Measurements from ENCODE around the gene POC1A.

POC1A gene

DNA sequence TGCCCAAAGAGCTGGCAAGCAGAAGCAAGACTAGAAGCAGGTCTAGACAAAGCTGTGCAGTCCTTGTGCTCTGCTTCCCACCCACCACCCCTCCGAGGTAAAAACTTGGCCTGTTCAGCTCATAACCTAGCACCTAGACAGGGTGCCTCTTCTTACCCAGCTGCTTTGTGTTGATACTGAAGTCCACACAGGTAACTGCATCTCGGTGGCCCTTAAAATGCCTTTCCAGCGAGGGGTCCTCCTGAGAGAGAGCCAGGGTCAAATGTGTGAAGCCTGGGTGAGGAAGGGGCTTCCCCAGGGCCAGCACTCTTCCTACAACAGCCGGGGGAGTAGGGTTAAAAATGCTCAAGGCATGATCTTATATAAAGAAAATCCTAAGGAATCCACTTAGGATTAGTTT lies 3.4 kb downstream of the POC1A start:
- DNase-seq, result no peak

DNA sequence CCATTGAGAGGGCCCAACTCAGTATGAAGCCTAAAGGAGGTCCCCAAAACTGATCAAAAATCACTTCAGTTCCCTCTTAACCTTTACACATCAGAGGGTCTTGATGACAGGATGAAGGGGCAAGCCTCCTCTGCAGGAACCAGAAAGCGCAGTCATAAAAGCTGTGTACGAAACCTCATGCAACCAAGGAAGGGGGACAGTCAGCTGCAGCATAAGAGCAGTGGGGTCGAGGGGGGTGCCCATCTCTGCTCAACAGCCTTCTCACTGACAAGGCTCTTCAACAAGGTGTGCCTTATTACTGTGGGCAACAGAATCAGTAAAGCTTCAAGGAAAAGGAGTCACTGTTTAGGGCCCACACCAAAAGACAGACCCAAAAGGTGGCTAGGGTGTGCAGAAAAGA lies 3.9 kb downstream of the POC1A start:
- no peak for DNase-seq

DNA sequence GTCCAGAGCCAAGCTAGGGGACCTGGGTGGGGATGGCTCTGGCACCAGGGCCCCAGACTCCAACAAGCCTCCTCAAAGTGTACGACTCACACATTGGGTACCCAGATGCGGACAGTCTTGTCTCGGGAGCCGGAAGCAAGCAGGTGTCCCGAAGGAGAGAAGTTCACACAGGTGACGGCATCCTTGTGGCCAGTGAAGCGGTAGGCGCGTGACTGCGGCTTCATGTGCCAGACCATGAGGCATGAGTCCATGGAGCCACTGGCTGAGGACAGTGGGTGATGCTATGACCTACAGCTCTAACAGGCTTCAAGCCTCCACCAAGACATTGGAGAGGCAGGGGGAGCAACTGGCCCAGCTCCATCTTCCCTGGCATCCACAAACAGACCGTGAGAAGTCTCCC lies 4.5 kb downstream of the POC1A start:
- no peak for DNase-seq

DNA sequence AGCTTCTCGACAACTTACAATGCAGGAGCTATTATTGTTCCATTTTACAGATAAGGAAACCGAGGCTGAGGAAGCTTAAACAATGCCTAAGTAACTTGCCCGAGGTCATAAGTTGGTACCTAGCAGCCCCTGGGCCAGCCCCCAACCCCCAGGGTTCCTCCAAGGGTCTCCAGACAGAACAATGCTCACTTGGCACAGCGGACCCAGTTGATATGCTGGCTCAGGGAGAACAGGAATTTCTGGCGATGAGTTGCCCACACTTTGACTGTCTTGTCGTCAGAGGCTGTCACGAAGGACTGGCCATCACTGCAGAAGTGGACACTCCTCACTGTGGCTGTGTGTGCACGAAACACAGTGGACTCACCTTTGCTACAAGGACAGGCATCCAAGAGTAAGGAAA lies 5.2 kb downstream of the POC1A start:
- no peak for DNase-seq

DNA sequence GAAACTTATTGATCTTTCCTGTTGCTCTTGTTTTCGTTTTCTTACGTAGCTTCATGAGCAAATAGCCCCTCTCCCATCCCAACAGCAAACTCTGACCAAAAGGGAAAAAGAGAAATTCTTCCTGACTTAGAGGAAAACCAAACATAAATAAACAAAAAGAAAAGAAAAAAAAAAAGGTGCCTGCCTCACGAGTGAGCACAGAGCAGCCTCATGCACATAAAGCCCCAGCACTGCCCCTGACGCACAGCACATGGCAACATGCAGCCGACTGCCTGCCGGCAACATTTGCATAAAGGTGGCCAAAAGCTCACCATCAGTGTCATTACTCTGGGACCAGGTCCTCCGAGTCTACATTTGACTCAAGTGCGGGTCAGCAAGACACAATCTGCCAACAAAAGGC lies 6.4 kb downstream of the POC1A start:
- no peak for DNase-seq

DNA sequence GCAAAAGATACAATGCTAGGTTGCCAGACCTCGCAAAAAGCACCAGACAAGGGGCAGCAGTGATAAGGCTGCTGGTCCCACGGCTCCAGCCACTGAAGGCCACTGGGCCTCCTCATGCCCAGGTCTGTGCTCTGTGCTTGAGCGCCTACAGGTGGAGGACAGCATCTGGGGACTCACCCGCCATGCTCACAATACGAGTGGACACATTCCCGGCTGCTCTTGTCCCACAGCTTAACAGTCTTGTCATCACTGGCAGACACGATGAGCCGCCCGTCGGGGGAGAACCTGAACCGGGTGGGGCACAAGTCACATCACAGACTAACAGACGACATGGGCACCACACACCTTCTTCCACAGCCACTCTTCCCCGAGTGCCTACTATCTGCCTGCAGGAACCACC lies 7.4 kb downstream of the POC1A start:
- no peak for DNase-seq

DNA sequence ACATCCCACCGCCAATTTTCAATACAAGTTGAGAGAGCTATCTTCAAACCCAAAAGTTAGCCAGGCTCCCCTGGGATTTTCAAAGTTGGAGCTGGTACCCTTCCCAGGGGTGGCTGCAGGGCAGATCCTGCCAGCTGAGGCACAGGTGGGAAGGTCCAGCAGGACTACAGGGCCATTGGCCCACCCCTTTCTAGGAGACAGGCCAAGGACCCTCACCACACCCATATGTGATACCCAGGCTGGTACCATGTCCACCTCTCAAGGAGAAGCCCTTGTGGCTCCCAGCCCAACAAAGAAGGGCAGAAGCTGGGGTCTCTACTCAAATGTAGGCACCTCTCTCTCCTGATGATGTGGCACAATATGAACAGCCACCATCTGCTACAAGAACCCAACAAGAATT lies 8.0 kb downstream of the POC1A start:
- no peak for DNase-seq

DNA sequence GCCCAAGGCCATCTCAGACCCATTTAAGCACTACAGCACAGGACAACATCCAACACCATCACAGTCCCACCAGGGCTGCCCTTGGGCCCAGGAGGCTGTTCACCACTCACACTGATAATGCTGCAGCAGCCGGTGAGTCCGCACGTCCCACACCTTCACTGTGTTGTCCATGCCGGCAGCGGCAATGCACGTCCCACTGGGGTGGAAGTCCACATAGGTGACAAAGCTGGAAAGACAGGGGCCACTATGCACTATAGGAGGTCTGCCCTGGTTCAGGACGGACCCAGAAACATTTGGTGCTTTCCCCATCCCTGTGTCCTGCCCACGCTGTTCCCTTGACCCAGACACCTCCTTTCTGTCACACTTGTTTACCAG lies 8.5 kb downstream of the POC1A start:
- no peak for DNase-seq

DNA sequence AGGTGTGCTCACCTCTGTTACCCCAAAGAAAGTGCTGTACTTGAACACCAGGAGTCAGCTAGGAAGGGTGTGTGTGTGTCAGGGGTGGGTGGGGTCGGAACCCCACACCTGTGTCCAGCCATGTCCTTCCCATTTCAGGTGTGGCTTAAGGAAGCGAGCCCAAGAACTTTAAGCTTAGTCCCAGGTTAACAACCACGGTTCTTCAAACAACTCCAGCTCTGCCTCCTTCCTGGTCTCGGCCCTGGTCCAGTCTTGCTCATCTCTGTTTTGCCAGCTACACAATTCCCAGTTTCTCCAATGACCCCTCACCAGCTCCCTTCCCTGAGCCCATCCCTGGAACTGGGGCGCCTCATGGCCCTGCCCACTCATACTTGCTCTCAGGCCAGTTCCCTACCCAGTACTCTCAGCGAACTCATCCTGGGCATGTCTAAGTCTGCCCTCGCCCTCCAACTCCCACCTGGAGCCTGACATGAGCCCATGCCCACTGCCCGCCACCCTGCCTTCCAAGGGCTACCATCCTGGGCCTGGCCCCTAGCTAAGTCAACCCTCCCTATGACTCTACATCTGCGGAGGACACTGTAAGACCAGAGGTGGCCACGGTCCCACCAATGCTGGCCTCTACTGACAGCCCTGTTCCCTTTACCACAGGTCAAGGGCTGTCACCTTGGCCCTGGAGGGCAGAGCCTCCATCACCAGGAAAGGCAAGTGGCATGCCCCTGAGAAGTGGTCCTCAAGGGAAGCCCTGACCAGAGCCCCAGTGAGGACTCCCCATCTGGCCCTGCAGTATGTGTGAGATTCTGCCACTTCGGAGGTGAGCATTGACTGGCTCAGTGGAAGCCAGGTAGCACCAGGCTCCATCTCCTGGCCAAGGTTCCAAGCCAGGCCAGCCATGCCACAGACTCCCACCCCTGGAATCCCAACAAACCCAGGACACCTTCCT lies 9.2 kb downstream of the POC1A start:
- no peak for DNase-seq

DNA sequence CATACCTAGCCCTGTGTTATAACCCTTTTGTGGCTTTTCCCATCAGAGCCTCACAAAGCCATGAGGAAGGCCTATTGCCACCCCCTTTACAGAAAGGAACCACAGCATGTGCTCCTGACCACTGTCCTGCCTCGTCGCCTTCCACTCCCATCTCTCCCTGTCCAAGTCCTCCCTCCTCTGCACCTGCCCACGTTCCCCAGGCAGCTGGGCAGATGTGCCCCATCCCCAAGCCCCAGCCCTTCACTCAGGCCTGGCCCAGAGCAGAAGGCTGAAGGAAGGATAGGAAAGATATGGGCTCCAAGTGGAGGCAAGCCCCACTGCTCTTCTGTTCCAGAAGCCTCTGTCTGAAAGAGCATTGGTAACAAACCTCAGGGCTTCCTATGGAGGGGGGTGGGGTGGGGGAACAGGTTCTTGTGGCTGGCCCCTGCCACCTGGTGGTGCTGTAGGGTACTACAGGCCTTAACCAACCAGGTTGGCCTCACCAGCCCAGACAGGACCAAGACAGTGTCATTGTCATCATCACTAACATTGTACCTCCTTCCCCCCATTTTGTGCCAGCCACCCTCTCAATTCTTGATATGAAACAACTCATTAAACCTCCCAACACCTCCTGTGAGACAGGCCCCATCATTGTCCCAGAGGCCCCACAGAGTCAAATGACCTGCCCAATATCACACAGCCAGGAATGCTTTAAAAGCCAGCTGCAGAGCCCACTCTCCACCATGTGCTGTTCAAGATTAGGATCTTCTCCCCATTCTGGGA lies 10.0 kb downstream of the POC1A start:
- DNase-seq, result peak; percentile 70

DNA sequence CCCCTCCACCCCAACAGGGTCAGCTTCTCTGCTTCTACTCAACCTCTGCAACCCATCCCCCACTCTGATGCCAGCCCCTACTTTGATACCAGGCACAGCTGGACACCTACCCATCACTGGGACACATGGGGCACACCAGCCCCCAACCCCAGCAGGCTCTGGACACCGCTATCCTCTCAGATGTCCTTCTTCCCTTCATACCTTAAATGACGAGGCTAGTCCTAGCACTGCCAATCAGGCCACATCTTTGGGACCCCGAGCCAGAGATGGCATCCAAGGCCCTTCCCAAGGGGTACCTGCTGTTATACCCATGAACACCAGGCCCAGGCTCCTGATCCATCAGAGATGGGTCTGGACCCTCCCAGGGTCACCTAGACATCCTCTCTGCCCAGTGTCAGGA lies 10.6 kb downstream of the POC1A start:
- DNase-seq, result no peak

DNA sequence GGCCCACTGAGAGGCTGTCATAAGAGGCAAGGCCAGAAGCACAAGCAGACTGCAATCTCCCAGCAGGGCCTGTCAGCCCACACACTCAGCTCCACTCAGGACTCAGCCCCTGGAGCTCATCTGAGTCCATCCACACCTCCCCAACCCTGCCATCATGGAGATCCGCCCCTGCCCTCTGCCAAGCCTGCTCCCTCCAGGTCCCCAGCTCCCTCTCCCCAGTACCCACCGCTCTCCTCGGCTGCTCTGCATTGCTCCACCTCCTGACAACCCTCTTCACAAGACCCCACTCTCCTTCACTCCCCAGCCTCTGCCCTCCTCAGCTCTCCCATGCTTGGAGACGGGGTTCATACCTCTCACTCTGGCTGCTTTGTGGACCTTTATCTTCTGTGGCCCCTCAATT lies 11.1 kb downstream of the POC1A start:
- DNase-seq, result no peak

DNA sequence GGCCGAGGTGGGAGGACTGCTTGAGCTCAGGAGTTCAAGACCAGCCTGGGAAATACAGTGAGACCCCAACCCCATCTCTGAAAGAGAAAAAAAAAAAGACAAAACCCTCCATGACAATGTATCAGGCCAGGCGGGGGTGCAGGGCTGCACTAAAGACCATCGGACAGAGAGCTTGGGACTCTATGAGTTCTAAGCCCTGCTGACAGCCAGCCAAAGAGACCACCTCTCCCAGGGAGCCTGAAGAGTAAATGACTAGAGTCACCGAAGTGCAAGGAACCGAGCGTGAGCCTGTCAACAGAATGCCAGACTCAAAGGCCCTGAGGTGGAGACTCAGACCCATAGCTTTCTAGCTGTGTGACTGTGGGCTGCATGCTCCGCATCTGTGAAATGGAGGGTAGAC lies 12.5 kb downstream of the POC1A start:
- DNase-seq, result no peak

DNA sequence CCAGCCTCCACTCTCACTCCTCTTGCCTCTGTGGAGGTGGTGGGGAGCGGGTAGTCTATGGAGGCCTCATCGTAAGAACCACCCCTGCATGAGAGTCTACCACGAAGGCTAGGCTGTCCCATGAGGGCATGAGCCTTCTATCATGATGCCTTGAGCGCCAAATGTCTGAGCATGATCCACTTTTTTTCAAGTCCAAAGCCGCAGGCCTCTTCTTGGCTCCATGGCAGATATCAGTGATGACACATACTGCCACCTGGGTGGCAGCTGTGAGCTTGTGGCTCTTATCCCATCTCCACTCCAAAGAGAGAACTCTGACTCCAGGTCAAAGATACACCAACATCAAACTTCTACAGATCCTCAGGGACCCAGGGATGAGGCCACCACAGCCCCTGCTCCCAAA lies 13.5 kb downstream of the POC1A start:
- DNase-seq, result no peak

DNA sequence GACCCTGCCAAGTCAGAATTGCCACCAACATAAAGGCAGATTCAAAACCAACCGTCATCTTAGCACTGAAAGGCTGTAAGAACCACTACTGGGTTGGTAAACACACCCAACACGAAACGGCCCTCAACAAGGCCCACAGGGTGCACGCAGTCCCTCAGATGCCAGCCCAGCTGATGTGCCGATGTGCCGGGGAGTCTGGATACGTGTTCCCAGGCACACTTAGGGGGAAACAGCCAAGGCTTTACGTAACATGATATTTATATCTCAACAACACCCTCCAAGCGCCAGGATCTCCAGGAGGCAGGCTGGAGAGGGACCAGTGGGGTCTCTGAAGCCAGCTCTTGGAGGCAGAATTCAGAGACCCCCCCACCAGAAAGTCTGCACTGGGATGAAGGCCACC lies 14.2 kb downstream of the POC1A start:
- DNase-seq, result no peak

DNA sequence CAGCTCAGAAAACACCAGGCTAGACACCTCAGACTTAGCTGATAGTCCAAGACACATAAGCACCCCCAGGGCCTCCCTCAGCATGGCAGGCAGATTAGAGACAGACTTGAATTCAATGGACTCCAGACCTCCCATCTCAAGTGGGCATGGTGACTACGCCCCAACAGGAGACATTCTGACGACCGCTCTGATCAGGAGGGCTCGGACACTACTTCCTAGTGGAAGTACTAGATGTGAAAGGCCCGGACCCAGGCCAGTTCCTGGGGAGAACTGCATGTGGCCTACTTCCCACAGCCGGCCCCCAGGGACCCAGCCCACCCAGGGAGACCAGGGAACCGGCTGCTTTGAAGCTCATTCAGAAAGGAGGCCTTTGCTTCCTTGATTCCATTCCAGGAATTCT lies 16.9 kb downstream of the POC1A start:
- DNase-seq, result no peak

DNA sequence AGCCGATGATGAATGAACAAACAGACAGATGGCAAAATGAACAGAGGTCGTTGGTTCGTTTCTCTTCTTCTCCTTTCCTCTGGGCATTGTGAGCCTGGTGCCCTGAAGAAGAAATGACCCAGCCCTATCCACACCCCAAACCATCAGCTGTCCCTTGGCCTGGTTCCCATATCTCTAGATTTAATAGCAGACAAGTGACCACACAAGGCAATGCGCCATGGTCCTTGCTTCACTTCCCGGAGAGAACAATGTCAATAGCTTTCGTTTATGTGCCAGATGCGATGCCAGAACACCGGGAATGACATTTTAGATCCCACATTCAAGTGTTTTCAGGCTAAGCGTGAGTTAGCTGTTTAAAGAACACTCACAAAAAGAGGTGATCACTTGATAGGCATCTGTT lies 17.7 kb downstream of the POC1A start:
- DNase-seq, result no peak

DNA sequence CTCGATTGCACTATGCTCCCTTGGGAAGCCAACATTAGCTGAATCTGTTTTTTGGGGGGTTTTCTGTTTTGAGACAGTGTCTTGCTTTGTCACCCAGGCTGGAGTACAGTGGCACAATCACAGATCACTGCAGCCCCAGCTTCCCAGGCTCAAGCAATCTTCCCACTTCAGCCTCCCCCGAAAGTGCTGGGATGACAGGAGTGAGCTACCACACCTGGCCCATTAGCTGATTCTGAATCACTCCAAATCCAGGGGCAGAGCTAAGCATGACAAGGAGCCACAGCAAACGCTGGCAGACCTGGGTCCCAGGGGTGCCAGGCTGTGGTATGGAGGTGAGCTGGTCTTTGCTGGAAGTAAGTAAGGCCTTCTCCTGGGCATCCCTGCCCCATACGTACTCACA lies 18.9 kb downstream of the POC1A start:
- DNase-seq, result no peak

DNA sequence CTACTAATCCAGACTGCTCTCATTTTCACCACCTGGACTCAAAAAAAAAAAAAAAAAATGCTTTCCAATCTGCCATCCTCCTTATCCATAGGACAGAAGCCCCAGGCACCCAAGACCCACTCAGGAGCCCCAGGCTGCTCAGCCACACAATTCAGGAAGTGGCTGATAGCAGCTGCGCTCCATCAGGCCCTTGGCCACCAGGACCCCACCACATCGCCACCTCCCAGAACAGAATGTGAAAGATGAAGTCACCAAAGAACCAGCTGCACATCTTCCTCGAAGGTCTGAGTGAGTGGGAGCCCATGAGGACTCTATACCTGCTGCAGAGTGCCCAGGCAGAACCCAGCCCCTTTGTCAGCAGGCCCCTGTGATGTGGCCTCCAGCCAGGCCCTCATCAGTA lies 19.5 kb downstream of the POC1A start:
- DNase-seq, result no peak

DNA sequence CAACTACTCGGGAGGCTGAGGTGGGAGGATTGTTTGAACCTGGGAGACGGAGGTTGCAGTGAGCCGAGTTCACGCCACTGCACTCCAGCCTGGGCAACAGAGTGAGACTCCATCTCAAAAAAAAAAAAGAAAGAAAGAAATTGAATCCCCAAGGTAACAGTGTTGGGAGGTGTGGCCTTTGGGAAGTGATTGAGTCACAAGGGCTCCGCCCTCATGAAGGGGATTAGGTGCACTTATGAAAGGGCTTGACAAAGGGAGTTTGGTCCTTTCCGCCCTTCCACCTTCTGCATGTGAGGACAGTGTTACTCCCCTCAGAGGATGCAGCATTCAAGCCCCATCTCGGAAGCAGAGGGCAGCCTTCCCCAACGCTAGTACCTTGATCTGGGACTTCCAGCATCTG lies 21.3 kb downstream of the POC1A start:
- DNase-seq, result no peak

DNA sequence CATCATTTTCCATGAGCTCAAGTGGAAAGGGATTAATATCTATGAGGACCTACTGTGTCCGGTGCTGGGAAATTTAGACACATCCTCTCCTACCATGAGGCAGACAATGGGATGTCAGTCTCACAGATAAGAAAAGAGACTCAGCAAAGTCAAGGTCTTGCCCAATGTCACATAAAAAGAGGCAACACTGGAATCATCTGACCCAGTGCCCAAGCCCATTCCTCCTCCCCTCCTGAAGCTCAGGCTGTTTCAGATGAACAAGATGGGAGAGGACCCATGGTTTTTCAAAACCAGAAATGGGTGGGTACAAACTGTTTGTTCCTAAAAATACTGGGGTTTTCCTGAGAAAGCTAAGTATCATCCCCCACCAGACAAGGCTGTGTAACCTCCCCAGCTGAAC lies 22.2 kb downstream of the POC1A start:
- no peak for DNase-seq

DNA sequence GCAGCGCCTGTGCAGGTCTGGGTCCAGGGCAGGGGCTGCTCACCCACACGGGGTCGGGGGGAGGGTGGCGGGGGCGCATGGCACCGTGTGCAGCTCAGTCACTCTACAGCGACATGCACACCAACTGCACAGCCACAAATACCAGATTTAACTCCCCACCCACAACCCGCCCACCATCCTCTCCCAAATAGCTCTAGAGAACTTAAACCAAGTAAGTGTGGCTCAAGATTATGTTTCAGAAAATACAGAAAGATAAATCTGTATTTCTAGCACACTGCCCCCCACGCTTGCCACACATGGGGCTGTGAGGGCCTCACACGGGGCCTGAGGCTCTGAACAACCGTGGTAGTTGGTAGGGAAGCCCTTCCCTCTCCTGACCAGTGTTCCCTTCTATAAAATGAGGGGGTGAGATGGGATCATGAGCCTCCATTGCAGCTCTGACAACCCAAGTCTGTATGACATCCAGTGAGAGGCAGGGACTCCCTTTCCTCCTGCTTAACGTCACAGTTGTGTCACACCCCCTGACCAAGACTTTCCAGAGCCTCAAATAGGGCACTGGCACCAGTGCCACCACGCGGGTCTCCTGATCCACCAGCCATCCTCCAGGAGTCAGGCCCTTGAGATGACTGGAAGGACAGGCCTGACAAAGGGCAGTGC lies 23.1 kb downstream of the POC1A start:
- no peak for DNase-seq

DNA sequence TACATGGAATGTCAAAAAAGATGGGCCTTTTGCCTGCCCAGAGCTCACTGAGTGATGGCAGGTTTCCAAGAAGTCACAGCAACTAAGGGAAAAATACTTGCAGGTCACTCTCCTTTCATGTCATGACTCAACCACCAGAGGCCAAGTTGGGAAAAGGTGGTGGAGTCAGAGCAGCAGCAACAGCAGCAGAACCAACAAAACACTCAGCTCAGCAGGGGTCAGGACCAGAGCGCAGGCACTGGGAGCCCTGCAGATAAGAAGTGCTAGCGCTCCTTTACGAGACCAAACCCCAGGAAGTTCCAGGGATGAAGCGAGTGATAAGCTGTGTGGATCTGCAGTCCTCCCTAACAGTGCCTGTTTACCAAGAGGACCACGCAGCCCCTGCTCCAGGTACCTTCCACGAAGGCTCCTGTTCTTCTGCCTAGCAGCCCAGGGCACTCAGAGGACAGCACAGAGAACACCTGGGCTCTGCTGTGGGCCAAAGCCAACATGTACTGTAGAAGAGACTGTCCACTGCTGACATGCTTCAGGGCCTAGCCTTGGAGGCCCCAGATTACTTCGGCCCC lies 26.0 kb downstream of the POC1A start:
- peak; percentile 72 for DNase-seq

DNA sequence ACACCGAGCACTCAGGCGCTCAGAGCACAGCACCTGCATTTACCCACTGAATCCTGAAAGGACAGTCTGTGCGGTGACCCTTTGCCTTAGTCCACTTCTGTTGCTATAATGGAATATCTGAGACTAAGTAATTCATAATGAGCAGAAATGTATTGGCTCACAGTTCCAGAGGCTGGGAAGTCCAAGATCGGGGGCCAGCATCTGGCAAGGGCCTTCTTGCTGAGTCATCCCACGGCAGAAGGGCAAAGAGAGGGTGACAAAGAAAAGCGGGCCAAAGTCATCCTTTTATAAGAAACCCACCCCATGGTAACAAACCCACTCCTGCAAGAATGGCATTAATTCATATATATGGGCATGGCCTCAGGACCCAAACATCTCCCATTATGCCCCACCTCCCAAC lies 27.7 kb downstream of the POC1A start:
- DNase-seq, result no peak
